IPS-20b (cell line): ENCODE results near the gene UTY.

Experiments
- H3K27ac ChIP-seq: one replicate; pipeline ENCODE4 v1.5.1; 2013; ENCODE audit warnings: low read length
- H3K27me3 ChIP-seq: 2 replicates; pipeline ENCODE4 v1.6.1; 2013; ENCODE audit warnings: mild to moderate bottlenecking, low read length, inconsistent platforms; ENCODE audit not compliant: insufficient read depth
- H3K36me3 ChIP-seq: 2 replicates; pipeline ENCODE4 v1.6.1; 2013; ENCODE audit warnings: low read depth, mild to moderate bottlenecking, inconsistent platforms, low read length, moderate library complexity; ENCODE audit not compliant: insufficient read depth
- H3K4me1 ChIP-seq: 2 replicates; pipeline ENCODE4 v1.6.1; 2013; ENCODE audit warnings: mild to moderate bottlenecking, control low read depth, inconsistent platforms, low read length, moderate library complexity; ENCODE audit not compliant: insufficient read depth
- H3K4me3 ChIP-seq: 2 replicates; pipeline ENCODE4 v1.5.1; 2013; ENCODE audit warnings: mild to moderate bottlenecking, low read length, inconsistent platforms
- H3K9ac ChIP-seq: 2 replicates; pipeline ENCODE4 v1.6.1; 2013; ENCODE audit warnings: low read depth, mild to moderate bottlenecking, inconsistent platforms, low read length, moderate library complexity
- H3K9me3 ChIP-seq: 2 replicates; pipeline ENCODE4 v1.6.1; 2013; ENCODE audit warnings: mild to moderate bottlenecking, low read depth, low read length, inconsistent platforms; ENCODE audit not compliant: insufficient read depth

UTY gene

GRCh38 chrY:13205214-13205613 lies 274.6 kb downstream of the UTY start:
- Histone ChIP-seq H3K36me3 (no peaks in the 10 kb centered on the region), H3K27ac (no peak overlapping the region), H3K4me3 (no peak overlapping the region), H3K4me1 (peaks cover 3% of the 10 kb centered on the region; the same call in 1 of the 2 replicates), H3K9ac (no peak overlapping the region; the same call in 1 of the 2 replicates), H3K9me3 (no peaks in the 10 kb centered on the region), H3K27me3 (no peaks in the 10 kb centered on the region)
